ENCODE results near the gene CRYBB3. TPM values are rescaled to one million over a fixed set of nuclear protein-coding genes. Genes with fewer than 3 reads are reported as not detected.

CRYBB3 gene
- total RNA-seq, 4 donors from 2014 or later: 0.65 TPM; not detected in 3

DNA sequence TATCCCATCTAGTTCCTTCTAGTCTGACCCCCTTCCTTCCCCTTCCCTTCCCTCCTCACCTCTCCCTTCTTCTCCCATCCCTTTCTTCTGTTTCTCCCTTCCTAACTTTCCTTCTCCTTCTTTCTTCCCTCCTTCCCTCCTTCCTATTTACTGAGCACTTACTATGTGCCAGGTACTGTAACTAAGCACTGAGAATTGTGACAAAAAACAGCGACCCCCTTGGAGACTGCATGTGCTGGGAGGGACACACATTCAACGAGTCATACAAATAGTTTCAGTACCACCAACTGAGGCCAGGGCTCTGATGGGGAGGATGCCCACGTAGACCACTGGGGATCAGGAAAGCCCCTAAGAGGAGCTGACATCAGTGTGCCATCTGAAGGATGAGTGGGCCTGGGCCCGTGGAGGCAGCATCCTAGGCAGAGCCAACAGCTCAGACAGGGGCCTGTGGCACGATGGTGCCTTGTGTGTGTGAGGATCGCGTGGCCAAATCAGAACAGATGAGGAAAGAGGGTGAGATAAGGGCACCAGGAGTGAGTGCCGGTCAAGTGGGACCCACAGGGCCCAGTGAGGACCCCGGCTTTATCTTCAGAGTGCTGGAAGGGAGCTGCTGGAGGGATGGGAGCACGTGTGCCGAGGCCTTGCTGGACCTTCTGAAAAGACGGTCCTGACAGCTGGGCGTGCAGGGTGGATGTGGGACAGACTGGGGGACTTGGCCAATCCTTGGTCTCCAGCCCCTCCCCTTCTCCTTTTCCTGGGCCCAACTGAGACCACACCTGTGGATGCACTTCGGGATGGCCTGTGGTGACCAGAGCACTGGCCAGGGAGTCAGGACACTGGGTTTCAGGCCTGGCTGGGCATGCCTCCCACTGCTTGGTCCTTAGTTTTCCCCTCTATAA, 38.4 kb upstream of the CRYBB3 start:
- DNase-seq (ENCODE audit: low spot score in 2 of 2): no peak
- no peak for TF ChIP-seq POLR2A (IDR thresholded peaks at IDR 0.05)
- TF ChIP-seq, protein P1, sequence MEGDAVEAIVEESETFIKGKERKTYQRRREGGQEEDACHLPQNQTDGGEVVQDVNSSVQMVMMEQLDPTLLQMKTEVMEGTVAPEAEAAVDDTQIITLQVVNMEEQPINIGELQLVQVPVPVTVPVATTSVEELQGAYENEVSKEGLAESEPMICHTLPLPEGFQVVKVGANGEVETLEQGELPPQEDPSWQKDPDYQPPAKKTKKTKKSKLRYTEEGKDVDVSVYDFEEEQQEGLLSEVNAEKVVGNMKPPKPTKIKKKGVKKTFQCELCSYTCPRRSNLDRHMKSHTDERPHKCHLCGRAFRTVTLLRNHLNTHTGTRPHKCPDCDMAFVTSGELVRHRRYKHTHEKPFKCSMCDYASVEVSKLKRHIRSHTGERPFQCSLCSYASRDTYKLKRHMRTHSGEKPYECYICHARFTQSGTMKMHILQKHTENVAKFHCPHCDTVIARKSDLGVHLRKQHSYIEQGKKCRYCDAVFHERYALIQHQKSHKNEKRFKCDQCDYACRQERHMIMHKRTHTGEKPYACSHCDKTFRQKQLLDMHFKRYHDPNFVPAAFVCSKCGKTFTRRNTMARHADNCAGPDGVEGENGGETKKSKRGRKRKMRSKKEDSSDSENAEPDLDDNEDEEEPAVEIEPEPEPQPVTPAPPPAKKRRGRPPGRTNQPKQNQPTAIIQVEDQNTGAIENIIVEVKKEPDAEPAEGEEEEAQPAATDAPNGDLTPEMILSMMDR (IDR thresholded peaks at IDR 0.05): no peak
- no peak overlapping the region for H3K4me3 ChIP-seq (ENCODE audit: low read depth, poor library complexity, severe bottlenecking)
- intact Hi-C loops (cut with DNase I; ENCODE audit: low total_unique reads): no loop called here
- 82 to 83% methylated on average over 14 of the region's 14 CpGs for WGBS, 2 donors

DNA sequence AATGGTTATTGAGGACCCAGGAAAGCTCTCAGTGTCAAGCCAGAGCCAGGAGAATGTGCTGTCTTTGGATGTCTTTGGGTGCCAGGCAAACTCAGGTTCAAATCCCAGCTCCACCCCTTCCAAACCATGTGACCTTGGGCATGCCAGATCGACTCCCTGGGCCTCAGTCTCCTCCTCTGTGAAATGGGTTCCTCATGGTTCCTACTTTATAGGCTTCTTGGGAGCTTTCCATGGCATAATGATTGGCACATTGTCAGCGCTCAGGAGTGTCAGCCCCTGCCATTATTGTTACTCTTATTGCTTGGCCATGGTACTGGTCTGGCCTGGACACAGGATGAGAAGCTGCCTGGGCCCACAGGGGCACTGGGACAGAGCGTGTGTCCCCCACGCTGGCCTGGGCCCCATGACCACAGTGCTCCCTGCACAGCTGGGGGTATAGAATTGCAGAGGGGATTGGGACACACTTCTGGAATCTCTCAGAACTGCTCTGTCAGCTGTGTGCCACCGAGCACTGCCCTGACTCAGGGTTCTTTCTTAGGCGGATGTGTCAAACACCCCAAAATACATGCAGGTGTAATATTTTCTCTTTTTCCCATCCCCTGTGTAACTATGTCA, 37.6 kb upstream of the CRYBB3 start:
- WGBS, 2 donors: 90 to 91% methylated on average over 6 of the region's 6 CpGs
- H3K4me3 ChIP-seq (ENCODE audit: low read depth, poor library complexity, severe bottlenecking): no peak overlapping the region
- TF ChIP-seq POLR2A (IDR thresholded peaks at IDR 0.05): no peak
- TF ChIP-seq, protein P1 (IDR thresholded peaks at IDR 0.05): no peak
- intact Hi-C loops (cut with DNase I; ENCODE audit: low total_unique reads): no loop called here
- DNase-seq (ENCODE audit: low spot score in 2 of 2): no peak

- no peak overlapping the region for H3K4me3 ChIP-seq (ENCODE audit: low read depth, poor library complexity, severe bottlenecking)
- TF ChIP-seq POLR2A (IDR thresholded peaks at IDR 0.05): no peak
- TF ChIP-seq, protein P1 (IDR thresholded peaks at IDR 0.05): no peak
- intact Hi-C loops (cut with DNase I; ENCODE audit: low total_unique reads): no loop called here
- WGBS, 2 donors: 79 to 89% methylated on average over 1 of the region's 1 CpG
- no peak for DNase-seq (ENCODE audit: low spot score in 2 of 2)
Observed at GRCh38 chr22:25162561-25162960, 37.1 kb upstream of the CRYBB3 start.

DNA sequence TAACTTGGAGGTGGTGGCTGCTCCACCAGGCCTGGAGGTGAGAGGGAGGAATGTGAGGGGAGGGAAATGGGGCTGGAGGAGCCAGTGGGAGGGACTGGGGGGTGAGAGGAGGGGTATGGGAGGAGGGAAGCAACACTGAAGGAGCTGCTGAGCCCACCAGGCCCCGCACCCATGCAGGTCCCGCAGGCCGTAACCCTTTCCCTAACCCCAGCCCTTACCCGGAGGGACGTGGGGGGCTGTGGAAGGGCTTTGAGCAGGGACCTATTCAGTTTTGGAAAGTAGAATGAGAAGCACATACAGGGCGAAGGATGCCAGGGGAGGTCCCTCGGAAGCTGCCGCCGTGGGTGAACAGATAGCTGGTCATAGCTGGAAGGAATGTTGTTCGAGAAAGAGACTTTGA, 33.9 kb upstream of the CRYBB3 start:
- H3K4me3 ChIP-seq (ENCODE audit: low read depth, poor library complexity, severe bottlenecking): no peak overlapping the region
- DNase-seq (ENCODE audit: low spot score in 2 of 2): peak in 1 of 2 donors; percentile 80
- intact Hi-C loops (cut with DNase I; ENCODE audit: low total_unique reads): no loop called here
- TF ChIP-seq, protein P1 (IDR thresholded peaks at IDR 0.05): no peak
- no peak for TF ChIP-seq POLR2A (IDR thresholded peaks at IDR 0.05)
- WGBS, 2 donors: 92 to 96% methylated on average over 10 of the region's 10 CpGs

- peak in 1 of 2 donors; percentile 84 for DNase-seq (ENCODE audit: low spot score in 2 of 2)
- TF ChIP-seq, protein P1 (IDR thresholded peaks at IDR 0.05): no peak
- TF ChIP-seq POLR2A (IDR thresholded peaks at IDR 0.05): no peak
- WGBS, 2 donors: 67 to 68% methylated on average over 9 of the region's 9 CpGs
Observed at GRCh38 chr22:25166266-25167040, 33.2 kb upstream of the CRYBB3 start.

More at GRCh38 chr22:25166266-25167040, 33.2 kb upstream of the CRYBB3 start:
- no peak overlapping the region for H3K4me3 ChIP-seq (ENCODE audit: low read depth, poor library complexity, severe bottlenecking)
- intact Hi-C loops (cut with DNase I; ENCODE audit: low total_unique reads): no loop called here

Measured in lower leg skin (tissue), 4 donors.